AG08395 (cell line): ENCODE results near the gene SPATA32.
"Not testable (repeated sequence)": the region's sequence is repeated elsewhere in the genome, so short reads cannot be mapped to it uniquely, and the experiment has no call there.

Experiments used
- DNase-seq: peaks from one replicate; pipeline ENCODE4 v3.0.0; 2012; ENCODE audit warnings: mixed read lengths, low spot score

The SPATA32 gene

GRCh38 chr17:45261577-45262515 is at the start of gene SPATA32:
Gene SPATA32 (minus strand): TSS chr17:45262094. CDS start chr17:45262016, 78 bp downstream.
- no peak for DNase-seq

GRCh38 chr17:45311401-45311759 is 49.5 kb upstream of the SPATA32 start:
- DNase-seq = no peak

- DNase-seq = no peak
These were observed 48.8 kb upstream of the SPATA32 start for GRCh38 chr17:45310380-45311324.

- no peak for DNase-seq
These were observed 47.5 kb upstream of the SPATA32 start for GRCh38 chr17:45309400-45309799.

- DNase-seq = no peak
These were observed 46.9 kb upstream of the SPATA32 start for GRCh38 chr17:45308840-45309239.

GRCh38 chr17:45308016-45308365 is 46.1 kb upstream of the SPATA32 start:
- no peak for DNase-seq

- DNase-seq = peak; percentile 80
These were observed 45.6 kb upstream of the SPATA32 start for GRCh38 chr17:45307290-45308015.

GRCh38 chr17:45306623-45307022 is 44.7 kb upstream of the SPATA32 start:
- no peak for DNase-seq

GRCh38 chr17:45306094-45306493 is 44.2 kb upstream of the SPATA32 start:
- no peak for DNase-seq

- DNase-seq = peak; percentile 45
These were observed 43.7 kb upstream of the SPATA32 start for GRCh38 chr17:45305530-45306087.

GRCh38 chr17:45302649-45303173 is 40.8 kb upstream of the SPATA32 start:
- DNase-seq = peak; percentile 50

- DNase-seq = not testable (repeated sequence)
These were observed 40.3 kb upstream of the SPATA32 start for GRCh38 chr17:45302220-45302619.

GRCh38 chr17:45301674-45302073 is 39.8 kb upstream of the SPATA32 start:
- no peak for DNase-seq

- DNase-seq = no peak
These were observed 38.3 kb upstream of the SPATA32 start for GRCh38 chr17:45300060-45300751.

- no peak for DNase-seq
These were observed 37.5 kb upstream of the SPATA32 start for GRCh38 chr17:45299361-45299760.

- DNase-seq = no peak
These were observed 36.8 kb upstream of the SPATA32 start for GRCh38 chr17:45298546-45299285.

GRCh38 chr17:45296833-45297124 is 34.9 kb upstream of the SPATA32 start:
- DNase-seq = no peak

- DNase-seq = no peak
These were observed 34.3 kb upstream of the SPATA32 start for GRCh38 chr17:45296003-45296832.

GRCh38 chr17:45294506-45294905 is 32.6 kb upstream of the SPATA32 start:
- DNase-seq = peak; percentile 80
